UCSD-AML1 (cell line): ENCODE measurements around the gene CCDC6.
"Not testable (repeated sequence)": the region's sequence is repeated elsewhere in the genome, so short reads cannot be mapped to it uniquely, and the experiment has no call there.

ENCODE experiments used
- DNase-seq: peaks from one replicate; lab custom pipeline; 2025; ENCODE audit not compliant: unreplicated experiment; lab: John Stamatoyannopoulos, UW

CCDC6 gene

DNA sequence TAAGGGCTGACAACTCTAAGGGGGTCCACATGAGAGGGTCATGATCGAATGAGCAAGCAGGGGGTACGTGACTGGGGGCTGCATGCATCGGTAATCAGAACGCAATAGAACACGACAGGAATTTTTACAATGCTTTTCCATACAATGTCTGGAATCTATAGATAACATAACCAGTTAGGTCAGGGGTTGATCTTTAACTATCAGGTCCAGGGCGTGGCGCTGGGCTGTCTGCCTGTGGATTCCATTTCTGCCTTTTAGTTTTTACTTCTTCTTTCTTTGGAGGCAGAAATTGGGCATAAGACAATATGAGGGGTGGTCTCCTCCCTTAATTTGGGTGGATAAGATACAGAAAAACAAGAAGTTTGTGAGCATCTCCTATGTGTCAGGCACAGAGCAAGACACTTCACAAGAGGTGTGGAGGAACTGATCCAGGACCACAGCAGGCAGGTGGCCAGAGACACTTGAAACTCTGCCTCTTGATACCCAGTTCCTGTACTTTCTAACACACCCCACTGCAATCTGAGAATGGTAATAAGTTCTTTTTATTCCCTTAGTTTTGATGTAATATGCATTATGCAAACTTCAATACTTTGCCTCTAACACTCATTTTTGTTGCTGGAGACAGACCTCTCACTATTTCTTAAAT is 135.1 kb downstream of the CCDC6 start:
- DNase-seq: no peak

DNA sequence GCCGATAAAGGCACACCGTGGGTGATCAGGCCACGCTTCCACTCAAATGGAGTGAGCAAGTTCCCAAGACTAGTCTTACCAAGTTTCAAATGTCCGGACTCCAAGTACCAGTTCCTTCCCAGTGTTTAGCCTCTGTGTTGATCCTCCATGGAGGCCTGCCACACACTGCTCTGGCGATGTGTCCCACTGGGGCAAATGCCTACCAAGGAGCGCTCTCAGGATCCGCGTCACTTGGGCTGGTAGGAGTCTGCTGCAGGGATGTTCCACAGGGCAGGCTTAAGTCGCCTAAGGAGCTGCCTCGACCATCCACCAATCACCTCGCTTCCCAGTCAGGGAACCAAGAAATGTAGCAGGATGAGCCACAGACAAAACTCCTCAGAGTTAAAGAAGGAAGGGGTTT is 135.7 kb downstream of the CCDC6 start:
- DNase-seq: no peak

DNA sequence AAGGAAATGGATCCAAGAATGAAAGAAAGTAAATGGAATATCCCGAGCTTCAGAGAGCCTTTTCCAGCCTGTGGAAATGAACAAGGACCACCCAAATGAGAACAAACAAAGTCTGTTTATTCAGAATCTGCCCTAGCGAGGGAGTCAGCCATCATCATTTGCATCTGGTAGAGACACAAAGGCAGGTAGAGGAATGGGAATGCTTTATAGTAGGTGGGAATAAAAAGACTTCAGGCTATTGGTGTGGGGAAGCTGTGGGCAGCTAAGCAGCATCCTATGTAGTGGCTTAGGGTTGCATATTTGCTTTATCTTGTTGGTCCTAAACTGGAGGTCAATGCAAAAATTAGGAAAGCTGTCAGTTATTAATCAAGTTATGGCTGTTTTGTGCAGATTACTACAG is 143.9 kb downstream of the CCDC6 start:
- no peak for DNase-seq

DNA sequence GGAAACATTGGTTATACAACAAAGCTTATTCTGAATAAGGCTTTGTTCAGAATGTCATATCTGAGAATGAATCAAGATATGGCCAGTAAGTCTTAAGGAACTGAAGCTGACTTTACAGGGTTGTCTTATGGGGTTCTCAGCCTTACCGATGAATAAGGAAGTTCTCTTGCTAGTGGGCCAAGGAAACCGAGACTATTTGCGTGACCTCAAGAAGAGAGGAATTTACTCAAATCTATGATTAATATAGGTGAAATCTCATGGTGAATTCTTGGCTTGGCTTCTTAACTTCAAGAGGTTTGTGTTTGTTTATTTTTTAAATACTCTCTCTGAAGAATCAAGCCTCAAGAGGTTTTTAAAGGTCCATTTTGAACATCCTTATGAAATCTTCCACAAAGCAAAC is 148.4 kb downstream of the CCDC6 start:
- DNase-seq: no peak

DNA sequence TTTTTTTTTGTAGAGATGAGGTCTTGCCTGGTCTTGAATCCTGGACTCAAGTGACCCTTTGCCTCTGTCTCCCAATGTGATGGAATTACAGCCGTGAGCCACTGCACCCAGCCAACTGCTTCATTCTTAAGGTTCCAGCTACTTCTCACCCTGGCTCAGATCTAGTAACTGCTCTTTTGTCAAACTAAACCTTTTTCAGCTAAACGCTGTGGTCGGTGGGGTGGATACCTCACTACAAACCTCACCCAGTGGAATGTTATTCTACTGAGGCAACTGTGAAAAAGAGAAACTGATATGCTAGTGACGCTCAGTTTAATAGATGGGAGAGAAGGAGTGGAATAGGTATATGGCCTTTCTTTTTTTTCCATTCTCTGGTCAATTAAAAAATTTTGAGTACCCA is 151.4 kb downstream of the CCDC6 start:
- no peak for DNase-seq

DNA sequence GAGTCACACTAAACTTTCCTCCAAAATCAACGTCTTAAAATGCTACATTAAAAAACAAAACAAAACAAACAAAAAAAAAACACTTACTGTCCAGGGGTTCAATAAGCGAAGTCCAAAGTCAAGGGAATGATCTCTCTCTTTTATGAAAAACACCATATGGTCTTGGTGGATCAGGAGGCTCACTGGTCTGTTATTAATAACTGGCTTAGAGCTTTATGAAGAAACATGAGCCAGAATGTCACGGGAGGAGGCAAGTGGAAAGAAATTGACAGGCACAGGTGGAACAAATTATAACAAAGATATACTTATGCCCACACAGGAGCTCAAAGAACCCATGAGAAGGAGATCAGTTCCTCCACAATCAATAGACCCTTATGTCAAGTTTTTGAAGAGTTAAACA is 153.1 kb downstream of the CCDC6 start, which contains the start of gene MRLN:
TSS of gene MRLN (minus strand) at position 189 of the 400 bp plus-strand sequence.
- no peak for DNase-seq

DNA sequence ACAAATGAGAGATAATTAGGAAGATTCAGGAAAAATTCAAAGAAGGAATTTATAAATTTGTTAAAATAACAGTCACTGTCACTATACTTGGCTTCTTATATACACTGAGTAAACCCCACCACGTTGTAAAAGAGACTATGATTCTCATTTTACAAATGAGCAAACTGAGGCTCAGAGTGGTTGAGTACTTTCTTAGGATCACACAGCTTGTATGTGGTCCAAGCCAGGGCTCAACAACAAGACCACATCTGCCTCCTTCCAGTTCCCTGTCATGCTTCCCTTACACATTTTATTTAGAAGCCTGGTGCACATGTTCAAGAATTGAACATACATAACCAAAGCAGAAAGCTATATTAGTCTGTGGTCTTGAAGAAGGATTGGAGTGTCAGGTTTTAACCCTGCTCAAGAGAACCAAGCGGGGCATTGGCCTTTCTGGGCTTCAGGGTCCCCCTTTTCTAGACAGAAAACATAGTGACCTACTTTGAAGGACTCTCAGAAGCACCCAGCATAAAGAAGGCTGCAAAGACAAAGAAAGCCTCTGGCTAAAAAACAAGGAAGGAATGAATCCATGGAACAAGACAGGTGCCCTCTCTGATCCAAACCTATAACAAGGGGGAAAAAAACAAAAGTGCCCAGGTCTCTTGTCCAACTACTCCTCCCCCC is 153.9 kb downstream of the CCDC6 start:
- DNase-seq: no peak

DNA sequence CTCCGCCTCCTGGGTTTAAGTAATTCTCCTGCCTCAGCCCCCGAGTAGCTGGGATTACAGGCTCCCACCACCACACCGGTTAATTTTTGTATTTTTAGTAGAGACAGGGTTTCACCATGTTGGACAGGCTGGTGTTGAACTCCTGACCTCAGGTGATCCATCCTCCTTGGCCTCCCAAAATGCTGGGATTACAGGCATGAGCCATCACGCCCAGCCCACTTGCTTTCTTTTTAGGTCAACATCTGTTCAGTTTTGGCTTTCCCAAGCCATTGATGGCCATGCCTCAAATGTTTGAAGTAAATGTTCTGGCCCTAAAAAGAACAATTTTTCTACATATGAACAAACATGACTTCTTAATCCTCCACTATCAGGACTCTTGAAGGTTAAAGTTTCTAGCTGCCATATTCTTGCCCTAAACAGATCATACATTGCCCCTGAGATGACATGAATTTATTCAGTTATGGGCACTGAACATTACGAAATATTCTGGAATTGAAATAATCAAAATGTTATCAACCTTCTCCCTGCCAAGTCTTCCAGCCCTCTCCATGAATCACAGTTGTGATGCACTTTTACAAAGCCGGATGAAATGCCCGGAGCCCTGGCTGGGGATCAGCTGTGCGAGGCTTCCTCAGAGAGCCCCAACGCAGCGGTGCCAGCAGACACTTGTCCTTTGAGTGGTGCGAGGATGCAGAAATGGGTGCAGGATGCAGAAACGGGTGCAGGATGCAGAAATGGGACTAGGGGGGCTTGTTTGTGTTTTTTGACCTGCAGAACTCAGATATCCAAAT is 156.0 kb downstream of the CCDC6 start:
- DNase-seq: no peak

DNA sequence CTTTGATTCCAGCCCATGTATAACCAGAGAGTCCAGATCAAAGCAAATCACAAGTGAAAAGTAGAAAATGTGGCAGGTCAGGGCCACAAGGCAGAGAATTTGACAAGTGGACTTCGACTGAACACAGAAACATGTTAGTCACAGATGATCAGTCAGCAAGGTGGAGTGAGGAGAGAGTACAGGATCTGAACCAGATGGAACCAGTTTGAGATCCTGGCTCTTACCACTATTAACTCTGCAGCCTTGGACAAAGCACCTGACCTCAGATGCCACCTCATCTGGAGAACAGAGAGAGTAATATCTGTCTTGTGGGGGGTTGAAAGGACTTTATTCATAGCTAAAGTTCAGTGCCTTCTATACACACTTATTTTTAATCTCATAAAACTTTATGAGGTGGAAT is 157.5 kb downstream of the CCDC6 start:
- no peak for DNase-seq

DNA sequence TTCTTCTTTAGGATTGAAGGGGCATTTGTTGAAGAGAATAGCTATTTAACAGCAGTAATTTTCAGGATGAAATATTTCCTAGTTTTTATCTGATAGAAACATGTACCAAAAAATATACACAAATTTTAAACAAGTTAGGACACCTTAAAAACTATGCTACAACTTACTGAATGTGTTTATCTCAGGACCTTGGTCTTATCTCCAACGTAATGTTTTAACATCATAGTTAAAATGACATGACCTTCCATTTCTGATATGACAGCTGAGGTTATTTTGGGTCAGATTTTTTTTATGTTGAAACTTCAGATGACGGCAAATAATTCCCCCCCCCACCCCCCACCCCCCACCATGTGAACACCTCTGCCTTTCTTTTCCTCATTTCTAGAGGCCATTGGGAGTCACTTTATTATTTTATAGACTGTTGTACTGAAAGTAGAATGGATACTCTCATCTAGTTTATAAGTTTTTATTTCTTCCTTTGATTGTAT is 161.1 kb downstream of the CCDC6 start:
- DNase-seq: no peak

DNA sequence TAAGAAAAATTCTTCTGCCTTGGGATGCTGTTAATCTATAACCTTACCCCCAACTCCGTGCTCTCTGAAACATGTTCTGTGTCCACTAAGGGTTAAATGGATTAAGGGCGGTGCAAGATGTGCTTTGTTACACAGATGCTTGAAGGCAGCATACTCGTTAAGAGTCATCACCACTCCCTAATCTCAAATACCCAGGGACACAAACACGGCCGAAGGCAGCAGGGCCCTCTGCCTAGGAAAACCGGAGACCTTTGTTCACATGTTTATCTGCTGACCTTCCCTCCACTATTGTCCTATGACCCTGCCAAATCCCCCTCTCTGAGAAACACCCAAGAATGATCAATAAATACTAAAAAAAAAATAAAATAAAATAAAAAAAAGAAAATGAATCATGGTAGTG is 161.6 kb downstream of the CCDC6 start:
- DNase-seq: not testable (repeated sequence)

DNA sequence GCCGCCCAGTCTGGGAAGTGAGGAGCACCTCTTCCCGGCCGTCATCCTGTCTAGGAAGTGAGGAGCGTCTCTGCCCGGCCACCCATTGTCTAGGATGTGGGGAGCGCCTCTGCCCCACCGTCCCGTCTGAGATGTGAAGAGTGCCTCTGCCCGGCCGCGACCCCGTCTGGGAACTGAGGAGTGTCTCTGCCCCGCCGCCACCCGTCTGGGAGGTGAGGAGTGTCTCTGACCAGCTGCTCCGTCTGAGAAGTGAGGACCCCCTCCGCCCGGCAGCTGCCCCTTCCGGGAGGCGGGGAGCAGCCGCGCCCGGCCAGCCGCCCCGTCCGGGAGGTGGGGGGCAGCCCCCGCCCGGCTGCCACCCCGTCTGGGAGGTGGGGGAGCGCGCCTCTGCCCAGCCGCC is 162.2 kb downstream of the CCDC6 start:
- DNase-seq: not testable (repeated sequence)

DNA sequence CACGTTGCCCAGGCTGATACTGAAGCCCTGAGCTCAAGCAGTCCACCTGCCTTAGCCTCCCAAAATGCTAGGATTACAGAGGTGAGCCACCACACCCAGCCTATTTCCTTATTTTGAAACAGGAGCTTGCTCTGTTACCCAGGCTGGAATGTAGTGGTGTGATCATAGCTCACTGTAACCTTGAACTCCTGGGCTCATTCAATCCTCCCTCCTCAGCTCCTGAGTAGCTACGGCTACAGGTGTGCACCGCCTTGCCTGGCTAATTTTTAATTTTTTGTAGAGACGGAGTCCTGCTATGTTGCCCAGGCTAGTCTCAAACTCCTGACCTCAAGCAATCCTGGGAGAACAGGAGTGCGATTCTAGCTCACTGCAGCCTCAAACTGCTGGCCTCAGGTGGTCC is 164.8 kb downstream of the CCDC6 start:
- DNase-seq: no peak

DNA sequence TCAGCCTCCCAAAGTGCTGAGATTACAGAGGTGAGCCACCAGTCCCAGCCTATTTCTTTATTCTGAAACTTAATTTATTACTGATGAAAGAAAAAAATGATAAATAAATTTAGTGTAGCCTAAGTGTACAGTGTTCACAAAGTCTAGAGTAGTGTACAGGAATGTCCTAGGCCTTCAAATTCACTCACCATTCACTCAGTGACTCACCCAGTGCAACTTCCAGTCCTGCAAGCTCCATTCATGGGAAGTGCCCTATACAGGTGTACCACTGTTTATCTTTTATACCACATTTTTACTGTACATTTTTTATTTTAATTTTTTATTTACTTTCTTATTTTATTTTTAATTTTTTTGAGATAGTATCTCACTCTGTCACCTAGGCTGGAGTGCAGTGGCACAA is 165.3 kb downstream of the CCDC6 start:
- DNase-seq: no peak
